Astrocyte of the cerebellum (primary cell): ENCODE measurements around the gene KRT82.
"Not testable (repeated sequence)": the region's sequence is repeated elsewhere in the genome, so short reads cannot be mapped to it uniquely, and the experiment has no call there.

Experiments used
- DNase-seq: peaks from one replicate; pipeline ENCODE4 v3.0.0-alpha.2; 2011; ENCODE audit warnings: low read depth
- H3K4me3 ChIP-seq: 2 replicates; pipeline ENCODE4 v1.5.1; 2011; ENCODE audit warnings: mild to moderate bottlenecking, low read depth, low read length, moderate library complexity
- CTCF ChIP-seq: IDR thresholded peaks from 2 replicates; pipeline ENCODE4 v1.5.1; 2012; ENCODE audit warnings: low read length, low read depth, moderate library complexity, mild to moderate bottlenecking; ENCODE audit errors: missing control alignments
- in situ Hi-C: cut with HindIII; loops from 2 replicates; pipeline ENCODE4 v1.10.0; 2017; ENCODE audit warnings: low sequenced_read_pairs

The KRT82 gene

GRCh38 chr12:52413202-52413601 is 7.1 kb upstream of the KRT82 start:
- no peak for DNase-seq
- no peak for TF ChIP-seq CTCF
- no peak overlapping the region for H3K4me3 ChIP-seq
- in situ Hi-C loops: no loop called here

- DNase-seq: no peak
- H3K4me3 ChIP-seq: no peak overlapping the region
- TF ChIP-seq CTCF: no peak
- in situ Hi-C loops: no loop called here
Measured at GRCh38 chr12:52411815-52412214, 5.7 kb upstream of the KRT82 start.

GRCh38 chr12:52410589-52411248 is 4.6 kb upstream of the KRT82 start:
- H3K4me3 ChIP-seq, in situ Hi-C loops: not testable (repeated sequence)

GRCh38 chr12:52407918-52408317 is 1.8 kb upstream of the KRT82 start:
- no peak for DNase-seq
- in situ Hi-C loops: no loop called here
- H3K4me3 ChIP-seq: no peak overlapping the region
- no peak for TF ChIP-seq CTCF

More at GRCh38 chr12:52410589-52411248, 4.6 kb upstream of the KRT82 start:
- not testable (repeated sequence) for DNase-seq

GRCh38 chr12:52404951-52405350 is 1.2 kb downstream of the KRT82 start:
- no peak for DNase-seq
- no peak for TF ChIP-seq CTCF
- H3K4me3 ChIP-seq: no peak overlapping the region
- in situ Hi-C loops: no loop called here

GRCh38 chr12:52403561-52403960 is 2.6 kb downstream of the KRT82 start:
- H3K4me3 ChIP-seq: no peak overlapping the region
- no peak for DNase-seq
- TF ChIP-seq CTCF: no peak
- in situ Hi-C loops: no loop called here

- no peak overlapping the region for H3K4me3 ChIP-seq
- no peak for TF ChIP-seq CTCF
- no peak for DNase-seq
- in situ Hi-C loops: no loop called here
Measured at GRCh38 chr12:52402873-52403540, 3.1 kb downstream of the KRT82 start.
